NB4 (cell line): ENCODE results near the gene DIP2C.

Experiments used
- DNase-seq: peaks from one replicate; pipeline ENCODE4 v3.0.0; 2010; ENCODE audit warnings: low read depth
- H3K4me3 ChIP-seq: one replicate; pipeline ENCODE4 v1.5.1; 2011; ENCODE audit warnings: mild to moderate bottlenecking, low read depth, low read length, moderate library complexity
- CTCF ChIP-seq: IDR thresholded peaks from one replicate; pipeline ENCODE4 v1.5.1; 2012; ENCODE audit warnings: low read depth, low read length
- MYC ChIP-seq: IDR thresholded peaks from 2 replicates; pipeline ENCODE4 v1.6.1; 2011; ENCODE audit warnings: low read depth, low read length
- POLR2A ChIP-seq: IDR thresholded peaks from 2 replicates; pipeline ENCODE4 v1.6.1; 2011; ENCODE audit warnings: mild to moderate bottlenecking; ENCODE audit not compliant: insufficient read length; ENCODE audit errors: extremely low read depth
- TF ChIP-seq, protein P1 (sequence below): IDR thresholded peaks from 2 replicates; pipeline ENCODE4 v1.6.1; 2011; ENCODE audit warnings: low read depth, low read length

DIP2C gene

DNA sequence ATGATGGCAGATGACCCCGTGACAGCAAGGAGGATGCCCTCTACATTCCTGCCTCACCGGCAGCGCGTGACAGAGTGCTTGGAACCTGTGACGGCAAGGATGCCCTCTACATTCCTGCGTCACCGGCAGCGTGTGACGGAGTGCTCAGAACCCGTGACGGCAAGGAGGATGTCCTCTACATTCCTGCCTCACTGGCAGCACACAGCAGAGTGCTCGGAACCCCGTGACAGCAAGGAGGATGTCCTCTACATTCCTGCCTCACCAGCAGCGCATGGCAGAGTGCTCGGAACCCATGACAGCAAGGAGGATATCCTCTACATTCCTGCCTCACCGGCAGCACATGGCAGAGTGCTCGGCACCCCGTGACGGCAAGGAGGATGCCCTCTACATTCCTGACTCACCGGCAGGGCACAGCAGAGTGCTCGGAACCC lies 231.0 kb downstream of the DIP2C start:
- DNase-seq, result no peak
- TF ChIP-seq MYC (no peak), POLR2A (no peak), CTCF (no peak)
- TF ChIP-seq, protein P1, sequence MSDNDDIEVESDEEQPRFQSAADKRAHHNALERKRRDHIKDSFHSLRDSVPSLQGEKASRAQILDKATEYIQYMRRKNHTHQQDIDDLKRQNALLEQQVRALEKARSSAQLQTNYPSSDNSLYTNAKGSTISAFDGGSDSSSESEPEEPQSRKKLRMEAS, result no peak
- H3K4me3 ChIP-seq, result no peak overlapping the region

DNA sequence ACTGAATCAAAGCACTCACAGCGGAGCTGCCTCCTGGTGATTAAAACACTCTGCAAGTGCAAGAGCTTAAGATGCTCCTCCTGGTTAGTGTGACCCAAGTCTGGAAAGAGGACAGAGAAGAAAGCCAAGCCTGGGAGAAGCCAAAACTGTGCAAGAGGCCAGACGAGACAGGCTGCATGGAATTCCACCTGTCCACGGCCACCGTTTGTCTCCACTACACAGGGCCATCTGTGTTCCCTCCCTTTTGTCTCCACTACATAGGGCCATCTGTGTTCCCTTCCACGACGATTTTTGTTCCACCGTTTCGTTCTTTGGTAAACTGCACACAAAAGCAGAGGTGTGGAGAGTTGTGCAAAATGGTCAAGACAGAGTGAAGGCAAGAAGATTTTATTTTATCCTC lies 233.0 kb downstream of the DIP2C start:
- TF ChIP-seq CTCF (no peak), POLR2A (no peak), MYC (no peak)
- TF ChIP-seq, protein P1, result no peak

GRCh38 chr10:454860-455259 lies 234.6 kb downstream of the DIP2C start:
- DNase-seq, result no peak
- TF ChIP-seq CTCF, result no peak
- no peak overlapping the region for H3K4me3 ChIP-seq

More for the DNA sequence above, 233.0 kb downstream of the DIP2C start:
- no peak for DNase-seq
- H3K4me3 ChIP-seq, result no peak overlapping the region

GRCh38 chr10:453647-454046 lies 235.8 kb downstream of the DIP2C start:
- TF ChIP-seq POLR2A (no peak), CTCF (no peak), MYC (no peak)
- TF ChIP-seq, protein P1, result no peak
- H3K4me3 ChIP-seq, result no peak overlapping the region
- no peak for DNase-seq

GRCh38 chr10:452512-453426 lies 236.7 kb downstream of the DIP2C start:
- DNase-seq, result no peak
- TF ChIP-seq MYC (no peak), CTCF (no peak), POLR2A (no peak)
- TF ChIP-seq, protein P1, result no peak
- no peak overlapping the region for H3K4me3 ChIP-seq

DNA sequence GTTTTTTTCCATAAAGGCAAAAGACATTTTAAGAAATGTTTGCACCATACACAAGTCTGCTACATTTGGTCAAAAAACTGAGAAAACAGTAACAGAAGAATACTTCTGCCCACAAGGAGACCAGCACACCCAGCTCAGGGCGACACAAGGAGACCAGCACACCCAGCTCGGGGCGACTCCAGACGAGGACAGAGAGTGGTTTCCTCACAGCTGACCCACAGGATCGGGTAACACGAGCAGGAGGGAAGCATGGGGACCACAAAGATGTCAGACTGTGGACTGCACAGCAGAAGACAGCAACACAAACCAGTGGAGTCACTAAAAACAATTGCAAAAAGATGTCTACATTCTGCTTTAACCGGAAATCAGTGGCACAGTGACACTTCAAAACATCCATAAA lies 237.6 kb downstream of the DIP2C start:
- no peak for DNase-seq
- TF ChIP-seq POLR2A, result no peak
- TF ChIP-seq, protein P1, result no peak
- no peak for TF ChIP-seq MYC
- no peak for TF ChIP-seq CTCF
- no peak overlapping the region for H3K4me3 ChIP-seq
